GM19467 (cell line): ENCODE results near the gene PDIA6.

Experiments used
- ATAC-seq: cut with Tn5 transposase; IDR thresholded peaks from one replicate; pipeline ENCODE4 v1.9.1; 2021; ENCODE audit warnings: mild to moderate bottlenecking, moderate library complexity; ENCODE audit not compliant: unreplicated experiment

Gene PDIA6

GRCh38 chr2:10812362-10813162 lies at the start of gene PDIA6:
Gene PDIA6 (minus strand): TSS chr2:10812785. CDS start chr2:10812696, 89 bp downstream.
- ATAC-seq, result peak; percentile 84

- no peak for ATAC-seq
Measured at GRCh38 chr2:10862330-10862729, 49.7 kb upstream of the PDIA6 start.

GRCh38 chr2:10861765-10862164 lies 49.2 kb upstream of the PDIA6 start:
- ATAC-seq, result no peak

- ATAC-seq, result no peak
Measured at GRCh38 chr2:10860814-10861325, 48.3 kb upstream of the PDIA6 start.

- ATAC-seq, result no peak
Measured at GRCh38 chr2:10860081-10860813, 47.7 kb upstream of the PDIA6 start.

GRCh38 chr2:10859278-10859677 lies 46.7 kb upstream of the PDIA6 start:
- no peak for ATAC-seq

GRCh38 chr2:10848541-10848940 lies 36.0 kb upstream of the PDIA6 start:
- no peak for ATAC-seq

GRCh38 chr2:10847008-10847407 lies 34.4 kb upstream of the PDIA6 start:
- no peak for ATAC-seq

GRCh38 chr2:10846110-10846861 lies 33.7 kb upstream of the PDIA6 start:
- no peak for ATAC-seq

GRCh38 chr2:10845640-10846039 lies 33.1 kb upstream of the PDIA6 start:
- ATAC-seq, result no peak

GRCh38 chr2:10844097-10844496 lies 31.5 kb upstream of the PDIA6 start:
- no peak for ATAC-seq

- no peak for ATAC-seq
Measured at GRCh38 chr2:10842506-10842905, 29.9 kb upstream of the PDIA6 start.

- ATAC-seq, result no peak
Measured at GRCh38 chr2:10841547-10842219, 29.1 kb upstream of the PDIA6 start.

- no peak for ATAC-seq
Measured at GRCh38 chr2:10839813-10840212, 27.2 kb upstream of the PDIA6 start.

- no peak for ATAC-seq
Measured at GRCh38 chr2:10838734-10839133, 26.1 kb upstream of the PDIA6 start.

GRCh38 chr2:10837298-10838266 lies 25.0 kb upstream of the PDIA6 start:
- no peak for ATAC-seq

GRCh38 chr2:10835052-10835970 lies 22.7 kb upstream of the PDIA6 start:
- no peak for ATAC-seq

- no peak for ATAC-seq
Measured at GRCh38 chr2:10834068-10834655, 21.6 kb upstream of the PDIA6 start.
